GM21360 (cell line): ENCODE results near the gene IRGQ.
A peak's percentile ranks its signal among the peaks of the same experiment; 100 is the strongest.
"Not testable (repeated sequence)": the region's sequence is repeated elsewhere in the genome, so short reads cannot be mapped to it uniquely, and the experiment has no call there.

Source experiments
- ATAC-seq: cut with Tn5 transposase; IDR thresholded peaks from one replicate; pipeline ENCODE4 v1.9.1; 2021; ENCODE audit warnings: mild to moderate bottlenecking, moderate library complexity; ENCODE audit not compliant: unreplicated experiment

The IRGQ gene

GRCh38 chr19:43598445-43599240 lies 2.7 kb upstream of the IRGQ start:
- ATAC-seq, result no peak

DNA sequence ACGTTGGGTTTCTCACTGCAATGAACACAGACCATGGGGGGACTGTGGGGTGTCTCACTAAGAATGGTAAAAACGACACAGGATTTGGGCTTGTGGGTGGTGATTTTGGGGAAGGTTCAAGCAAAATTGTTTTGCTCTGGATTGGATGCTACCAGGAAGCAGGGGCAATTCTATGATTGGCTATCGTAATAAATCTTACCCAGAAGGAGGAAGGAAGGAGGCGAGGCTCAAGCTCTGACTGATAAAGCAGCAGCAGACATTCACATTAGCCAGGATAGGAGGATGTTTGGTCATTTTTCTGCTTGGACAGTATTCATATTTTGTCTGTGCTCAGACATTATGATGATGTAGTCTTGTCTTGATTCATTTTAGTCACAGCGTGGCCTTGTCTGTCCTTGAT lies 1.9 kb upstream of the IRGQ start:
- no peak for ATAC-seq

GRCh38 chr19:43596842-43597461 lies 1.0 kb upstream of the IRGQ start:
- no peak for ATAC-seq

GRCh38 chr19:43595605-43595998 lies 332 bp downstream of the IRGQ start:
- no peak for ATAC-seq

DNA sequence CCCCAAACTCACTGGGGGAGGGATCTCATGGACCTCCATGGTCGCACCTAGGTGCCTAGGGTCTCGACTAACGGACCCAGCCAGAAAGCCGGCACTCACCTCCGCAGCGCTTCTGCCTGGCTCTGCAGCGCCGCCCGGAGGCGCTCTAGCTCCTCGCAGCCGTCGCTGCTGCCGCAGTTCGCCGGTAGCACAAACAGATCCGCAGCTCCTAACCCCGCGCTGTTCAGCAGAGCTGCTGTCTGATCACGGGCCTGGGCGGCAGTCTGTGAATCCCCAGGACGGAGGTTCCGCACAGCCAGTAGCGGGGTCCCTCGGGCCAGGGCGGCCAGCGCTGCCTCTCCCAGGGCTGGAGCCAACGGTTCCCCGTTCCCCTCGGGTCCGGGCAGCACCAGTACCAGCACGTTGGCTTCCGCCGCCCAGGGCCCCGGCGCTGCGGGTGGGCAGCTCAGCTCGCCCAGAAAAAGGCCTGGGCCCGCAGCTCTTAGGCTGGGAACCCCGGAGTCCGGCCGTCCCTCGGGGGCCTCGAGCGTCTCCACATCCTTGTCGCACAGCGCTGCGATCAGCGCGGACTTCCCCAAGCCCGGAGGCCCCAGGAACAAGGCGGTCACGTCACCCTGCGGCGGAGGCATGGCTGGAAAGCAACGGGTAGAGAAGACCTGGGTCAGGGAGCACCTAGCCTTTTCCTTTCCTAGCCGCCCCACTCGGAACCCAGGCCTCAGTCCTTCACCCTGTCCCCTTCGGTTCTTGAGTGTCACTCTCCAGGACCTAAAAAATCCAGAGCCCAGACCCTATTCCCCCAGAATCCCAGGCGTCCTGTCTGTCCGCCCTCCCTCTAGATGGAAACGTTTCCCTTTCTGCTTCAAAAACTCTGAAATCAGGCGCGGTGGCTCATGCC lies 977 bp downstream of the IRGQ start:
- ATAC-seq, result no peak

- no peak for ATAC-seq
Observed at GRCh38 chr19:43594081-43594697, 1.7 kb downstream of the IRGQ start.

- ATAC-seq, result no peak
Observed at GRCh38 chr19:43592800-43593350, 3.1 kb downstream of the IRGQ start.

DNA sequence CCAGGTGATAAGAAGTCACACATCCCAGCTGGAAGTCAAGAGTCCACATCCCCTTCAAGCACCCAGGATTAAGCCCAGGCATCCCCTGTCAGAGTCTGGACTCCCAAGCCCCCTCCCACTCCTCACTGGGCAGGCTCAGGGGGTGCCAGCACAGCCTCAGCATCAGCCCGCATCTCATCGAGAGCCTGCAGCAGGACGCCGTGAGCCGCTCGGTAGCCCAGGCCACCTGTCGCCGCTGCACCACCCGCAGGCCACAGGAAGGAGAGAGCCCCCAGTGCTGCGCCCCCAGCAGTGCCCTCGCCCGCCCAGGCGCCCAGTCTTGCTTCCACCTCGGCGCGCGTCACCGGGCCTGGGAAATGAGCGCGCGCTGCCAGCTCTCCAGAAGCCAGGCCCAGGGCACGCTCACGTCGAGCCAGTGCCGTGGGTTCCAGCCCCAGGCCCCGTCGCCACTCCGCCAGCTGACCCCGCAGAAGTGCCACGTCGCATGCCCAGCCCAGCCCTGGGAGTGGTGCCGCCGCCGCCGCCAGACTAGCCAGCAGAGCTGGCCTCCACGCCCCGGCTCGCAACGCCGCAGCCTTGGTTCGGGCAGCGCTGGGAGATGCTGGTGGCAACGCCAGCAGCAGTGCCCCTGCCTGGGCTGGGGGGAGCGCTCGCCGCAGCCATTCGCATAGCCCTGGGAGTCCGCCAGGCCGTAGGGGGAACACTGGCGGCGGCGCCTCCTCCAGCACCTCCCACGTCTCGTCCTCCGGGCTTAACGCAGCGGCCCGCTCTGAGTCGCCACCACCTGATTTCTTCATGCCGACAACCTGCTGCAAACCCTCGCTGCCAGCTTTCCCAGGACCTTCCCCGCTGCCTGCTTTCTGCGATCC lies 3.8 kb downstream of the IRGQ start:
- ATAC-seq, result no peak

GRCh38 chr19:43589678-43590077 lies 6.3 kb downstream of the IRGQ start:
- ATAC-seq, result no peak

DNA sequence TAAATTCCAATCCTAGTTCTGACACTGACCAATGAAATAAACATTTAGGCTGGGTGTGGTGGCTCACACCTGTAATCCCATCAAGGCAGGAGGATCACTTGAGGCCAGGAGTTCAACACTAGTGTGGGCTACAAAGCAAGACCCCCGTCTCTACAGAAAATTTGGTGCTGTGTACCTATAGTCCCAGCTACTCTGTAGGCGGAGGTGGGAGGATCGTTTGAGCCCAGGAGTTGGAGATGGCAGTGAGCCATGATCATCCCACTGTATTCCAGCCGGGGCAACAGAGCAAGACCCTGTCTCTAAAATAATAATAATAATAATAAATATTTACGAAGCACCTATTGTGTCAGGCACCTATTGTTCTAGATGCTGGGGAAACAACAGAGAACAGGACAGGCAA lies 6.7 kb downstream of the IRGQ start:
- no peak for ATAC-seq

DNA sequence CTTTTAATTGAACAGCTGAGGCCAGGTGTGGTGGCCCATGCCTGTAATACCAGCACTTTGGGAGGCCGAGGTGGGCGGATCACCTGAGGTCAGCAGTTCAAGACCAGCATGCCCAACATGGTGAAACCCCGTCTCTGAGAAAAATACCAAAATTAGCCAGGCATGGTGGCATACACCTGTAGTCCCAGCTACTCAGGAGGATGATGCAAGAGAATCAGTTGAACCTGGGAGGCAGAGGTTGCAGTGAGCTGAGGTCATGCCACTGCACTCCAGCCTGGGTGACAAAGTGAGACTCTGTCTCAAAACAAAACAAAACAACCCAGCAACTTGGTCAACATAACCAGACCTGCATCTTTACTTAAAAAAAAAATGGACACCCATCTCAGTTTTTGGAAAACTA lies 8.9 kb downstream of the IRGQ start:
- ATAC-seq, result not testable (repeated sequence)

DNA sequence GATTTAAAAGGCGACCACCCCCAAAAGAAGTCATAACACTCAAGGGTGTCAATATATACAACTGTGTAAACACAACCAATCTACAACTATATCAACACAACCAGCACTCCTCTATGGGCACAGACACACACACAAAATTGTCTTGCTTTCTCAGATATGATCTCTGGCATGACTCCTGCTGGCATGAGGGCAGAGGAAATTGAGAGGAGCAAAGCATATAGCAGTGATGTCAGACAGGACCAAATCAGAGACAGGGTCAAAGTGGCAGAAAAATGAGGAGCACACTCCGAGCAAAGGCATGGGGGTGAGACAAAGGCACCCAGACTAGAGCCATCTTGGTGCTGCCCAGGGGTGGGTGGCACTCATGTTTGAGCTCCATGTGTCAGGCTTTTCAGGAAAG lies 9.6 kb downstream of the IRGQ start:
- ATAC-seq, result no peak

- no peak for ATAC-seq
Observed at GRCh38 chr19:43584484-43584883, 11.4 kb downstream of the IRGQ start.

GRCh38 chr19:43582495-43582894 lies 13.4 kb downstream of the IRGQ start:
- no peak for ATAC-seq

DNA sequence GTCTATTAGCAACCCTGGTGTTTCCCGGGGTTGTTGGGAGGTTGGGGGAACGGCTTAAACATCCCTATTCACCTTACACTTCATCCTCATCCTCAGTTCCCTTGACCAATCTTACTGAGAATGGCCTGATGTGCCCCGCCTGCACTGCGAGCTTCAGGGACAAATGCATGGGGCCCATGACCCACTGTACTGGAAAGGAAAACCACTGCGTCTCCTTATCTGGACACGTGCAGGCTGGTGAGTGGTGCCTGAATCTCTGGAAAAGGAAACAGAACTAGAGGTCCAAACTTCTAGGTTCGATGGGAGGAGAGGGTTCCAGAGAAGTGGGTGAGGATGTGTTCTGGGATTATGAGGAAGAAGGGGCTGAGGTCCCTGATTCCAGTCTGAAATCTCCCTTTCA lies 14.5 kb downstream of the IRGQ start:
- no peak for ATAC-seq

DNA sequence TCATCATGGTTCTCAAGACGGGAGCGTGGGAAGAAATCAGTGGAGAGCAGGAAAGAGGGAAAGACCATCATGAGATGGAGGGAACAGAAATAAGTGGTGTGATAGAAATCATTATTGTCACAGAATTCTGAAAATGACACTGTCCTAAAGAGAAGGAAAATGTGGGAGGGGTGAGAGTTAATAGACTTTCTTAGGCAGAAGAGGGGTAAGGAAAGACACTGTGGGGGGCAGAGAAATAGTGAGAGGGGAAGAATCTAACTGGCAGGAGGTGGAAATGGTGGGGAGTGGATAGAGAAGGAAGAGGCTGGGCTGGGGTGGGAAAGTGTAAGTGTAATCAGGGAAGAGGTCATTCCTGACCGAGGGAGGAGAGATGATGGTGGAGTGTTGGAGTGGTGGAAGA lies 17.1 kb downstream of the IRGQ start:
- no peak for ATAC-seq

DNA sequence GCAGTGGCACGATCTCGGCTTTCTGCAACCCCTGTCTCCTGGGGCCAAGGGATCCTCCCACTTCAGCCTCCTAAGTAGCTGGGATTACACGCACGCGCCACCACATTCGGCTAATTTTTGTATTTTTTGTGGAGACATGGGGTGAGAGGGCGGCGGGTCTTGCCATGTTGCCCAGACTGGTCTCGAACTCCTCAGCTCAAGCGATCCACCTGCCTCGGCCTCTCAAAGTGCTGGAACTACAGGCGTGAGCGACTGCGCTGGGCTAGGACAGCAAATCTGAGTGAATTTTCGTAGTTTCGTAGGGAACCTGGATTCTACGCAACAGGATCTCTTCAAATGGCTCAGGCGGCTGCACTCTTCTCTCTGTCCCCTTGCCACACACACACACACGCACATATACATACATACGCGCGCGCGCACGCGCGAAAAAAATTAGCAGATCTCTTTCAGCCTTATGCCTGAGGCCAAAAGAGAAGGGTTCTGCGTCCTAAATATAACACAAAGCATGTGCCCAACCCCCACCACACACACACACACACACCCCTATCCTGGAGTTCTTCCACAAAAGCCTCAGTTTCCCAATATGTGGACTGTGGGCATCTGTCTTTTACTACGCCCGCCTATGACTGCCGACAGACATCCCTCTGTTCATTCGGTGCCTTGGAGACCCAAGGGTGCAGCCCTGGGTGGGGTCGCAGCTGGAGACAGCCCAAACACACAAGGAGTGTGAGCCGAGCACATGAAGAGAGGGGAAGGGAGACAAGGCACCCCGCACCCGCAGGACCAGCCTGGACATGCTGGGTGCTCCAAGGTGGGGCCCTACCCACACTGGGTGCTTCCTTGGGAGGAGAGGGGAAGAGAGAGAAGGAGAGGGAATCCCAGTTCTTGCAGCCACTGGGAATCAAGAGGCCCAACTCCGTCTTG lies 19.7 kb downstream of the IRGQ start:
- no peak for ATAC-seq

DNA sequence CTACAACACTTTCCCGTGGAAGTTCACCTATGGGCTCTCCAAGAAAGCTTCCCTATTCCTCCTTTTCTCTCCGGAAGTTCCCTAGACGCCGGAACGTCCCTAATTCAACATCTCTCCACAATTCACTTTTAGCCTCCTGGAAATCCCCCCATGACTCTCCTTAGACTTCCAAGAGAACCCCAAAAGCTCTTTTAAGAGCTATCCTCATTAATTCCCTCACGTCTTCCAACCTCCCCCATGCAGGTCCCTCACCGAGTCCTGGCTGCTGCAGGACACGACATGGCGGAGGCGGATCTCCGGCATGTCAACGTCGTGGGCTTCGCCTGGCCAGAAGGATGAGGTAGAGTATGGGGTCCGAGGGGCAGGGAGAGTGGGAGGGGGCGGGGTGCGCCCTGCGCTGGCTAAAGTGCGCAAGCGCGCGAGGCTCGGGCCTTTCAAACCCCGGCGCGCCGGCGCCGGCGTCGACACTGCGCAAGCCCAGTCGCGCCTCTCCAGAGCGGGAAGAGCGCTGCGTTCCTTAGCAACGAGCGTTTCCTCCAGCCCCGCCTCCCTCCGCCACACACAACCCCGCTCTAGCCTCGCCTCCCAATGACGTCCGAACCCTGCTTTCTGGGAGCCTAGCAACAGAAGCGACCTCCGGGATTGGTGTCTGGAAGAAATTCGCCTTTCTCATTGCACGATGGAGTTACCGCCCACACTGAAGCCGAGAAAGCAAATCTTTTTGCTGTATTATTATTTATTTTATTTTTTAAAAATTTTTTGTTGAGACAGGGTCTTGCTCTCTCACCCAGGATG lies 20.6 kb downstream of the IRGQ start, which contains the start of the genes PINLYP and XRCC1:
Gene PINLYP, plus strand, starts transcription at position 646 of the 795 bp plus-strand sequence. CDS start 1,391 bp downstream, outside the sequence.
Gene XRCC1, minus strand, starts transcription at position 372 of the 795 bp plus-strand sequence. Its CDS starts 69 bp downstream, at position 303.
- peak; percentile 96 for ATAC-seq
